ENCODE measurements around the gene KRT26. TPM values are rescaled to one million over a fixed set of nuclear protein-coding genes. Genes with fewer than 3 reads are reported as not detected.

Gene KRT26
- polyA plus RNA-seq, 2 of the 4 experiments (the other 2 are of a cell fraction), result not detected

GRCh38 chr17:40738553-40738952, 33.4 kb downstream of the KRT26 start:
- WGBS (ENCODE audit: missing lambda C conversion rate), result 19% methylated on average over 4 of the region's 4 CpGs
- POLR2A ChIA-PET, result no interaction called here
- Histone ChIP-seq H3K4me2 (no peak overlapping the region), H3K9me3 (peaks cover 32% of the 10 kb centered on the region), H3K27ac (no peak overlapping the region), H3K4me1 (no peaks in the 10 kb centered on the region), H3K4me3 (no peak overlapping the region)
- CTCF ChIA-PET, result interaction anchor here (0.8 to 1.0 kb wide), 3 partner anchors 377 to 927 kb away, joined by 3 read pairs; no protein-coding TSS in a partner anchor
- ATAC-seq (peak; percentile 11 to 28; a peak in 3 of 6 replicates), DNase-seq (ENCODE audit: low read depth in 1 of 2, low spot score in 1 of 2) (no peak), FAIRE-seq (no peak)
- TF ChIP-seq SMC3 (IDR thresholded peaks at IDR 0.05) (no peak), FOSL2 (IDR thresholded peaks at IDR 0.05) (no peak), FOSL2 (CRISPR knock-in tag; IDR thresholded peaks at IDR 0.05) (no peak), EHF (CRISPR knock-in tag; IDR thresholded peaks at IDR 0.05) (no peak), KDM1A (IDR thresholded peaks at IDR 0.05; ENCODE audit: low read depth) (no peak), TFCP2L1 (CRISPR knock-in tag; IDR thresholded peaks at IDR 0.05) (no peak)

- WGBS (ENCODE audit: missing lambda C conversion rate), result 41% methylated on average over 1 of the region's 1 CpG
- Histone ChIP-seq H3K4me2 (no peak overlapping the region), H3K4me1 (no peaks in the 10 kb centered on the region), H3K4me3 (no peak overlapping the region), H3K9me3 (0 out of 3 replicates have a peak, but pooled peaks cover 2% of the 10 kb centered on the region), H3K27ac (no peak overlapping the region)
- ChIA-PET POLR2A (no interaction called here), CTCF (interaction anchor here (0.9 to 1.8 kb wide), 5 partner anchors 9 to 928 kb away, joined by 3 to 4 read pairs (median 4); no protein-coding TSS in a partner anchor)
- FAIRE-seq (peak; percentile 74), DNase-seq (ENCODE audit: low read depth in 1 of 2, low spot score in 1 of 2) (no peak), ATAC-seq (no peak)
- TF ChIP-seq HMGXB4 (CRISPR knock-in tag; IDR thresholded peaks at IDR 0.05; ENCODE audit: borderline replicate concordance), result no peak
- TF ChIP-seq ZFP36 (IDR thresholded peaks at IDR 0.05; ENCODE audit: borderline replicate concordance, partially characterized antibody), result no peak
- no peak for TF ChIP-seq TP53 (CRISPR knock-in tag; IDR thresholded peaks at IDR 0.05)
- no peak for TF ChIP-seq ATOH8 (CRISPR knock-in tag; IDR thresholded peaks at IDR 0.05; ENCODE audit: low read depth)
- no peak for TF ChIP-seq NR3C1 (IDR thresholded peaks at IDR 0.05)
- TF ChIP-seq MAFK (IDR thresholded peaks at IDR 0.05; ENCODE audit: partially characterized antibody), result no peak
- TF ChIP-seq EHF (CRISPR knock-in tag; IDR thresholded peaks at IDR 0.05), result no peak
- TF ChIP-seq HES2 (IDR thresholded peaks at IDR 0.05), result no peak
- TF ChIP-seq CEBPB (IDR thresholded peaks at IDR 0.05), result no peak
These were observed 37.0 kb downstream of the KRT26 start for GRCh38 chr17:40735016-40735415.

GRCh38 chr17:40734018-40734417, 38.0 kb downstream of the KRT26 start:
- TF ChIP-seq KDM1A (IDR thresholded peaks at IDR 0.05; ENCODE audit: low read depth) (no peak), TFCP2L1 (CRISPR knock-in tag; IDR thresholded peaks at IDR 0.05) (no peak), ESRRA (IDR thresholded peaks at IDR 0.05; ENCODE audit: borderline replicate concordance, low read length) (no peak), BHLHE40 (IDR thresholded peaks at IDR 0.05; ENCODE audit: low read depth, low read length) (no peak), RCOR1 (IDR thresholded peaks at IDR 0.05; ENCODE audit: low read depth, low read length) (no peak), ZC3H11A (IDR thresholded peaks at IDR 0.05) (no peak), FOSB (CRISPR knock-in tag; IDR thresholded peaks at IDR 0.05) (no peak), ATOH8 (CRISPR knock-in tag; IDR thresholded peaks at IDR 0.05; ENCODE audit: low read depth) (no peak), HOXB5 (CRISPR knock-in tag; IDR thresholded peaks at IDR 0.05) (no peak), HMGXB4 (CRISPR knock-in tag; IDR thresholded peaks at IDR 0.05; ENCODE audit: borderline replicate concordance) (no peak), HDAC2 (IDR thresholded peaks at IDR 0.05) (no peak), SREBF2 (IDR thresholded peaks at IDR 0.05) (no peak), TP53 (CRISPR knock-in tag; IDR thresholded peaks at IDR 0.05) (no peak)
- FAIRE-seq, result no peak
- Histone ChIP-seq H3K4me1 (no peaks in the 10 kb centered on the region), H3K9me3 (0 out of 3 replicates have a peak, but pooled peaks cover 2% of the 10 kb centered on the region), H3K4me2 (no peak overlapping the region), H3K27ac (no peak overlapping the region), H3K4me3 (no peak overlapping the region)
- no peak for ATAC-seq
- 62% methylated on average over 6 of the region's 6 CpGs for WGBS (ENCODE audit: missing lambda C conversion rate)
- ChIA-PET POLR2A (no interaction called here), CTCF (interaction anchor here (1.0 to 1.8 kb wide), 4 partner anchors 20 to 929 kb away, joined by 3 to 4 read pairs (median 4); no protein-coding TSS in a partner anchor)
- DNase-seq (ENCODE audit: low read depth in 1 of 2, low spot score in 1 of 2), result no peak

Measured in A549 (cell line).